ENCODE results near the gene RUNX3.

Gene RUNX3

GRCh38 chr1:24934310-24935195 is 4.5 kb upstream of the RUNX3 start:
- H3K4me3 ChIP-seq (ENCODE audit: low read length): no peak overlapping the region

GRCh38 chr1:24933468-24933867 is 3.4 kb upstream of the RUNX3 start:
- no peak for DNase-seq (ENCODE audit: low read depth, low spot score)
- no peak overlapping the region for H3K4me3 ChIP-seq (ENCODE audit: low read length)

More at GRCh38 chr1:24934310-24935195, 4.5 kb upstream of the RUNX3 start:
- no peak for DNase-seq (ENCODE audit: low read depth, low spot score)

GRCh38 chr1:24932725-24933294 is 2.7 kb upstream of the RUNX3 start:
- H3K4me3 ChIP-seq (ENCODE audit: low read length): no peak overlapping the region

GRCh38 chr1:24932284-24932683 is 2.2 kb upstream of the RUNX3 start:
- DNase-seq (ENCODE audit: low read depth, low spot score): no peak
- no peak overlapping the region for H3K4me3 ChIP-seq (ENCODE audit: low read length)

More at GRCh38 chr1:24932725-24933294, 2.7 kb upstream of the RUNX3 start:
- DNase-seq (ENCODE audit: low read depth, low spot score): no peak

- DNase-seq (ENCODE audit: low read depth, low spot score): no peak
- H3K4me3 ChIP-seq (ENCODE audit: low read length): no peak overlapping the region
These were observed 1.6 kb upstream of the RUNX3 start for GRCh38 chr1:24931468-24932231.

GRCh38 chr1:24931146-24931467 is 1.0 kb upstream of the RUNX3 start:
- H3K4me3 ChIP-seq (ENCODE audit: low read length): no peak overlapping the region

GRCh38 chr1:24929398-24930259 is 447 bp downstream of the RUNX3 start:
- DNase-seq (ENCODE audit: low read depth, low spot score): no peak
- H3K4me3 ChIP-seq (ENCODE audit: low read length): peak overlapping the region; percentile 56

More at GRCh38 chr1:24931146-24931467, 1.0 kb upstream of the RUNX3 start:
- DNase-seq (ENCODE audit: low read depth, low spot score): no peak

GRCh38 chr1:24928689-24929397 is 1.2 kb downstream of the RUNX3 start:
- peak overlapping the region; percentile 56 for H3K4me3 ChIP-seq (ENCODE audit: low read length)
- DNase-seq (ENCODE audit: low read depth, low spot score): no peak

GRCh38 chr1:24927988-24928688 is 1.9 kb downstream of the RUNX3 start:
- peak; percentile 42 for DNase-seq (ENCODE audit: low read depth, low spot score)
- H3K4me3 ChIP-seq (ENCODE audit: low read length): peak overlapping the region; percentile 56

GRCh38 chr1:24927473-24927872 is 2.6 kb downstream of the RUNX3 start:
- no peak overlapping the region for H3K4me3 ChIP-seq (ENCODE audit: low read length)
- DNase-seq (ENCODE audit: low read depth, low spot score): no peak

GRCh38 chr1:24926563-24927249 is 3.4 kb downstream of the RUNX3 start:
- DNase-seq (ENCODE audit: low read depth, low spot score): no peak
- H3K4me3 ChIP-seq (ENCODE audit: low read length): no peak overlapping the region

GRCh38 chr1:24925963-24926362 is 4.1 kb downstream of the RUNX3 start:
- DNase-seq (ENCODE audit: low read depth, low spot score): no peak
- H3K4me3 ChIP-seq (ENCODE audit: low read length): no peak overlapping the region

GRCh38 chr1:24925082-24925779 is 4.8 kb downstream of the RUNX3 start:
- no peak overlapping the region for H3K4me3 ChIP-seq (ENCODE audit: low read length)
- peak; percentile 76 for DNase-seq (ENCODE audit: low read depth, low spot score)

GRCh38 chr1:24923485-24924113 is 6.5 kb downstream of the RUNX3 start:
- DNase-seq (ENCODE audit: low read depth, low spot score): no peak
- H3K4me3 ChIP-seq (ENCODE audit: low read length): no peak overlapping the region

- no peak overlapping the region for H3K4me3 ChIP-seq (ENCODE audit: low read length)
- DNase-seq (ENCODE audit: low read depth, low spot score): no peak
These were observed 8.0 kb downstream of the RUNX3 start for GRCh38 chr1:24921938-24922662.

- DNase-seq (ENCODE audit: low read depth, low spot score): no peak
- H3K4me3 ChIP-seq (ENCODE audit: low read length): no peak overlapping the region
These were observed 8.7 kb downstream of the RUNX3 start for GRCh38 chr1:24921412-24921811.

Measured in Jurkat, Clone E6-1 (cell line).